ENCODE results near the gene TJP1. TPM values are rescaled to one million over a fixed set of nuclear protein-coding genes. Genes with fewer than 3 reads are reported as not detected.
"Not testable (repeated sequence)": the region's sequence is repeated elsewhere in the genome, so short reads cannot be mapped to it uniquely, and the experiment has no call there.

TJP1 gene
- total RNA-seq, 2 experiments from 2014 or later, result not detected

GRCh38 chr15:29677455-29677854 is 144.8 kb downstream of the TJP1 start:
- no peak overlapping the region for H3K4me3 Mint-ChIP-seq
- CTCF ChIA-PET, result interaction anchor here (1.1 kb wide), 1 partner anchor 9 kb away, joined by 3 read pairs; no protein-coding TSS in a partner anchor
- intact Hi-C loops (cut with micrococcal nuclease), result no loop called here
- DNase-seq, result no peak
- H3K27ac Mint-ChIP-seq, result no peak overlapping the region
- POLR2A ChIA-PET, result no interaction called here
- peaks cover 32% of the 10 kb centered on the region for H3K27me3 Mint-ChIP-seq
- H3K9me3 Mint-ChIP-seq, result no peaks in the 10 kb centered on the region
- no peaks in the 10 kb centered on the region for H3K4me1 Mint-ChIP-seq (ENCODE audit: low read depth)
- no peaks in the 10 kb centered on the region for H3K36me3 Mint-ChIP-seq

- DNase-seq, result no peak
- ChIA-PET POLR2A (no interaction called here), CTCF (interaction anchor here (1.1 kb wide), 1 partner anchor 10 kb away, joined by 3 read pairs; no protein-coding TSS in a partner anchor)
- Mint-ChIP-seq H3K4me3 (no peak overlapping the region), H3K27me3 (peaks cover 32% of the 10 kb centered on the region), H3K27ac (no peak overlapping the region), H3K4me1 (ENCODE audit: low read depth) (no peaks in the 10 kb centered on the region), H3K9me3 (no peaks in the 10 kb centered on the region), H3K36me3 (no peaks in the 10 kb centered on the region)
- intact Hi-C loops (cut with micrococcal nuclease), result no loop called here
These were observed 145.3 kb downstream of the TJP1 start for GRCh38 chr15:29676961-29677402.

GRCh38 chr15:29676374-29676960 is 145.8 kb downstream of the TJP1 start:
- H3K27ac Mint-ChIP-seq; POLR2A ChIA-PET; H3K4me3 Mint-ChIP-seq; DNase-seq; H3K9me3 Mint-ChIP-seq; CTCF ChIA-PET; H3K4me1 Mint-ChIP-seq (ENCODE audit: low read depth); intact Hi-C loops (cut with micrococcal nuclease); H3K36me3 Mint-ChIP-seq: not testable (repeated sequence)
- peaks cover 32% of the 10 kb centered on the region for H3K27me3 Mint-ChIP-seq

GRCh38 chr15:29675791-29676301 is 146.4 kb downstream of the TJP1 start:
- H3K4me3 Mint-ChIP-seq, result no peak overlapping the region
- POLR2A ChIA-PET, result no interaction called here

GRCh38 chr15:29674661-29675533 is 147.4 kb downstream of the TJP1 start:
- H3K4me3 Mint-ChIP-seq, result no peak overlapping the region
- CTCF ChIA-PET, result no interaction called here
- intact Hi-C loops (cut with micrococcal nuclease), result no loop called here
- H3K36me3 Mint-ChIP-seq, result no peaks in the 10 kb centered on the region
- POLR2A ChIA-PET, result no interaction called here
- no peak for DNase-seq
- no peaks in the 10 kb centered on the region for H3K9me3 Mint-ChIP-seq
- H3K27me3 Mint-ChIP-seq, result peaks cover 32% of the 10 kb centered on the region
- no peak overlapping the region for H3K27ac Mint-ChIP-seq
- no peaks in the 10 kb centered on the region for H3K4me1 Mint-ChIP-seq (ENCODE audit: low read depth)

More at GRCh38 chr15:29675791-29676301, 146.4 kb downstream of the TJP1 start:
- CTCF ChIA-PET, result no interaction called here
- no peak for DNase-seq
- peaks cover 32% of the 10 kb centered on the region for H3K27me3 Mint-ChIP-seq
- no peak overlapping the region for H3K27ac Mint-ChIP-seq
- no peaks in the 10 kb centered on the region for H3K4me1 Mint-ChIP-seq (ENCODE audit: low read depth)
- H3K9me3 Mint-ChIP-seq, result no peaks in the 10 kb centered on the region
- H3K36me3 Mint-ChIP-seq, result no peaks in the 10 kb centered on the region
- intact Hi-C loops (cut with micrococcal nuclease), result no loop called here

GRCh38 chr15:29672923-29673809 is 149.1 kb downstream of the TJP1 start:
- H3K36me3 Mint-ChIP-seq, result no peaks in the 10 kb centered on the region
- H3K9me3 Mint-ChIP-seq, result no peaks in the 10 kb centered on the region
- intact Hi-C loops (cut with micrococcal nuclease), result no loop called here
- H3K4me3 Mint-ChIP-seq, result no peak overlapping the region
- ChIA-PET POLR2A (no interaction called here), CTCF (no interaction called here)
- DNase-seq, result no peak
- no peaks in the 10 kb centered on the region for H3K4me1 Mint-ChIP-seq (ENCODE audit: low read depth)
- peaks cover 32% of the 10 kb centered on the region for H3K27me3 Mint-ChIP-seq
- no peak overlapping the region for H3K27ac Mint-ChIP-seq

GRCh38 chr15:29672446-29672845 is 149.8 kb downstream of the TJP1 start:
- ChIA-PET CTCF (no interaction called here), POLR2A (no interaction called here)
- intact Hi-C loops (cut with micrococcal nuclease), result no loop called here
- Mint-ChIP-seq H3K36me3 (no peaks in the 10 kb centered on the region), H3K27ac (no peak overlapping the region), H3K27me3 (peaks cover 29% of the 10 kb centered on the region), H3K4me1 (ENCODE audit: low read depth) (no peaks in the 10 kb centered on the region), H3K9me3 (no peaks in the 10 kb centered on the region), H3K4me3 (no peak overlapping the region)
- DNase-seq, result no peak

GRCh38 chr15:29672046-29672445 is 150.2 kb downstream of the TJP1 start:
- H3K4me3 Mint-ChIP-seq; H3K27ac Mint-ChIP-seq; H3K36me3 Mint-ChIP-seq; DNase-seq; H3K9me3 Mint-ChIP-seq; CTCF ChIA-PET; H3K4me1 Mint-ChIP-seq (ENCODE audit: low read depth); POLR2A ChIA-PET; intact Hi-C loops (cut with micrococcal nuclease): not testable (repeated sequence)
- peaks cover 26% of the 10 kb centered on the region for H3K27me3 Mint-ChIP-seq

GRCh38 chr15:29670998-29671981 is 151.0 kb downstream of the TJP1 start:
- POLR2A ChIA-PET, result no interaction called here
- peaks cover 21% of the 10 kb centered on the region for H3K27me3 Mint-ChIP-seq
- H3K4me1 Mint-ChIP-seq (ENCODE audit: low read depth), result no peaks in the 10 kb centered on the region
- DNase-seq, result no peak
- no peaks in the 10 kb centered on the region for H3K36me3 Mint-ChIP-seq
- CTCF ChIA-PET, result no interaction called here
- no peak overlapping the region for H3K27ac Mint-ChIP-seq
- intact Hi-C loops (cut with micrococcal nuclease), result no loop called here
- H3K9me3 Mint-ChIP-seq, result no peaks in the 10 kb centered on the region
- H3K4me3 Mint-ChIP-seq, result no peak overlapping the region

- no peaks in the 10 kb centered on the region for H3K4me1 Mint-ChIP-seq (ENCODE audit: low read depth)
- intact Hi-C loops (cut with micrococcal nuclease), result no loop called here
- ChIA-PET POLR2A (no interaction called here), CTCF (no interaction called here)
- no peak overlapping the region for H3K27ac Mint-ChIP-seq
- H3K9me3 Mint-ChIP-seq, result no peaks in the 10 kb centered on the region
- H3K36me3 Mint-ChIP-seq, result no peaks in the 10 kb centered on the region
- DNase-seq, result no peak
- peaks cover 17% of the 10 kb centered on the region for H3K27me3 Mint-ChIP-seq
- no peak overlapping the region for H3K4me3 Mint-ChIP-seq
These were observed 152.0 kb downstream of the TJP1 start for GRCh38 chr15:29670266-29670665.

- H3K27me3 Mint-ChIP-seq, result peaks cover 17% of the 10 kb centered on the region
- no peaks in the 10 kb centered on the region for H3K4me1 Mint-ChIP-seq (ENCODE audit: low read depth)
- no peak for DNase-seq
- intact Hi-C loops (cut with micrococcal nuclease), result no loop called here
- no peaks in the 10 kb centered on the region for H3K9me3 Mint-ChIP-seq
- H3K27ac Mint-ChIP-seq, result no peak overlapping the region
- H3K36me3 Mint-ChIP-seq, result no peaks in the 10 kb centered on the region
- CTCF ChIA-PET, result no interaction called here
- POLR2A ChIA-PET, result no interaction called here
- no peak overlapping the region for H3K4me3 Mint-ChIP-seq
These were observed 152.4 kb downstream of the TJP1 start for GRCh38 chr15:29669823-29670222.
